ENCODE results near the gene PRKG1. TPM values are rescaled to one million over a fixed set of nuclear protein-coding genes. Genes with fewer than 3 reads are reported as not detected.

The PRKG1 gene
- total RNA-seq, 1 experiment from 2014 or later, result 0.09 TPM

DNA sequence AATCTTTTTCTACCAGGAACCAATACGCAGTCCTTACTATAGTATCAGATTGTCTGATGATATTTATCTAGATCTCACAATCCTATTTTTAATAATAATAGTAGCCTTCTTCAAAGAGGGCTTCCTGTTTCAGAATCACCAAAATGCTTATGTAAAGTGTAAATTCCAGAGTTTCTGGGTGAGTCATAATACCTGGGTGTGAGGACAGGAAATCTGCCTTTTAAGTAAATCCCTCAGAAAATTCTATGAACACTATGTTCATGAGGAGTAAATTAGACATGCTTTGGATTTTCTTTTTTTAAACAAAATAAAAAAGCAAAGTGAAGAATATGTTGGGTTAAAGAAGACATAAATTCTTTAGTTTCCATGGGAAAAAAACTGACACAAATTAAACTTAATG, 1260.3 kb downstream of the PRKG1 start:
- CTCF ChIA-PET, result no interaction called here
- intact Hi-C loops (cut with micrococcal nuclease; ENCODE audit: unreplicated experiment), result loop anchor here (2.0 kb wide), 1 partner anchor 20 kb away; no protein-coding TSS in a partner anchor
- no peak for DNase-seq
- POLR2A ChIA-PET, result no interaction called here
- no peaks in the 10 kb centered on the region for H3K27me3 Mint-ChIP-seq (ENCODE audit: insufficient read depth, unreplicated experiment)
- no TSS peak for BruUV-seq (replicated peaks)
- Histone ChIP-seq H3K4me3 (ENCODE audit: low read depth, low read length) (no peak overlapping the region), H3K27me3 (replicated peaks; ENCODE audit: control insufficient read depth, insufficient read depth, low read length) (no peaks in the 10 kb centered on the region), H3K4me1 (peaks cover 45% of the 10 kb centered on the region), H3K36me3 (ENCODE audit: control insufficient read depth, insufficient read depth, low read length) (no peaks in the 10 kb centered on the region), H3K9me3 (no peaks in the 10 kb centered on the region)
- peaks cover 47% of the 10 kb centered on the region for H3K4me1 Mint-ChIP-seq (ENCODE audit: low read depth, unreplicated experiment)
- TF ChIP-seq, protein P1, sequence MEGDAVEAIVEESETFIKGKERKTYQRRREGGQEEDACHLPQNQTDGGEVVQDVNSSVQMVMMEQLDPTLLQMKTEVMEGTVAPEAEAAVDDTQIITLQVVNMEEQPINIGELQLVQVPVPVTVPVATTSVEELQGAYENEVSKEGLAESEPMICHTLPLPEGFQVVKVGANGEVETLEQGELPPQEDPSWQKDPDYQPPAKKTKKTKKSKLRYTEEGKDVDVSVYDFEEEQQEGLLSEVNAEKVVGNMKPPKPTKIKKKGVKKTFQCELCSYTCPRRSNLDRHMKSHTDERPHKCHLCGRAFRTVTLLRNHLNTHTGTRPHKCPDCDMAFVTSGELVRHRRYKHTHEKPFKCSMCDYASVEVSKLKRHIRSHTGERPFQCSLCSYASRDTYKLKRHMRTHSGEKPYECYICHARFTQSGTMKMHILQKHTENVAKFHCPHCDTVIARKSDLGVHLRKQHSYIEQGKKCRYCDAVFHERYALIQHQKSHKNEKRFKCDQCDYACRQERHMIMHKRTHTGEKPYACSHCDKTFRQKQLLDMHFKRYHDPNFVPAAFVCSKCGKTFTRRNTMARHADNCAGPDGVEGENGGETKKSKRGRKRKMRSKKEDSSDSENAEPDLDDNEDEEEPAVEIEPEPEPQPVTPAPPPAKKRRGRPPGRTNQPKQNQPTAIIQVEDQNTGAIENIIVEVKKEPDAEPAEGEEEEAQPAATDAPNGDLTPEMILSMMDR (IDR thresholded peaks at IDR 0.05; ENCODE audit: insufficient read depth in 1 of 2, low read depth in 1 of 2, low read length in 1 of 2, severe bottlenecking in 1 of 2, unreplicated experiment in 1 of 2), result no peak
- peak overlapping the region; percentile 33 for H3K27ac Mint-ChIP-seq (ENCODE audit: unreplicated experiment)
- peaks cover 7% of the 10 kb centered on the region for H3K36me3 Mint-ChIP-seq (ENCODE audit: insufficient read depth, unreplicated experiment)
- no peaks in the 10 kb centered on the region for H3K9me3 Mint-ChIP-seq (ENCODE audit: unreplicated experiment)
- H3K4me3 Mint-ChIP-seq (ENCODE audit: unreplicated experiment), result no peak overlapping the region

DNA sequence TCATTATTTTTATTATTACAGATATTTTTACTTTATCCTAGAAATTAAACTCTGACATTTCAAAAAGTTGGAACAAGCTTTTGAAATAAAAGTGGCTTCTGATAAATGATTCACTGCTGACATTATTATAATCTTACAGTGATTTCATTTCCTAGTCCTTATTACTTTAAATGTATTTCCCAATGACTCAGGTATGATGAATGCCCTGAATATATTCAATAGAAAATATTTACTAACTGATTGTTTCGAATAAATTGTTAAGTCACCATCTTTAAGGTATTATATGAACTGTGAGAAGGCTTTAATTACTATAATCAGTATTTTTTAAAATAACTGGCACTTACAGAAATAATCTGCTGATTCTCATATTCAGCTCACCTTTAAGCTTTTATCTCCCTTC, 1261.4 kb downstream of the PRKG1 start:
- Histone ChIP-seq H3K36me3 (ENCODE audit: control insufficient read depth, insufficient read depth, low read length) (no peaks in the 10 kb centered on the region), H3K4me3 (ENCODE audit: low read depth, low read length) (no peak overlapping the region), H3K4me1 (peaks cover 42% of the 10 kb centered on the region), H3K9me3 (no peaks in the 10 kb centered on the region), H3K27me3 (replicated peaks; ENCODE audit: control insufficient read depth, insufficient read depth, low read length) (no peaks in the 10 kb centered on the region)
- H3K9me3 Mint-ChIP-seq (ENCODE audit: unreplicated experiment), result no peaks in the 10 kb centered on the region
- TF ChIP-seq, protein P1 (IDR thresholded peaks at IDR 0.05; ENCODE audit: insufficient read depth in 1 of 2, low read depth in 1 of 2, low read length in 1 of 2, severe bottlenecking in 1 of 2, unreplicated experiment in 1 of 2), result no peak
- no TSS peak for BruUV-seq (replicated peaks)
- no peaks in the 10 kb centered on the region for H3K27me3 Mint-ChIP-seq (ENCODE audit: insufficient read depth, unreplicated experiment)
- CTCF ChIA-PET, result no interaction called here
- DNase-seq, result no peak
- no peak overlapping the region for H3K4me3 Mint-ChIP-seq (ENCODE audit: unreplicated experiment)
- H3K27ac Mint-ChIP-seq (ENCODE audit: unreplicated experiment), result no peak overlapping the region
- H3K4me1 Mint-ChIP-seq (ENCODE audit: low read depth, unreplicated experiment), result peaks cover 43% of the 10 kb centered on the region
- peaks cover 7% of the 10 kb centered on the region for H3K36me3 Mint-ChIP-seq (ENCODE audit: insufficient read depth, unreplicated experiment)
- POLR2A ChIA-PET, result no interaction called here
- intact Hi-C loops (cut with micrococcal nuclease; ENCODE audit: unreplicated experiment), result loop anchor here (2.0 kb wide), 1 partner anchor 19 kb away; no protein-coding TSS in a partner anchor

DNA sequence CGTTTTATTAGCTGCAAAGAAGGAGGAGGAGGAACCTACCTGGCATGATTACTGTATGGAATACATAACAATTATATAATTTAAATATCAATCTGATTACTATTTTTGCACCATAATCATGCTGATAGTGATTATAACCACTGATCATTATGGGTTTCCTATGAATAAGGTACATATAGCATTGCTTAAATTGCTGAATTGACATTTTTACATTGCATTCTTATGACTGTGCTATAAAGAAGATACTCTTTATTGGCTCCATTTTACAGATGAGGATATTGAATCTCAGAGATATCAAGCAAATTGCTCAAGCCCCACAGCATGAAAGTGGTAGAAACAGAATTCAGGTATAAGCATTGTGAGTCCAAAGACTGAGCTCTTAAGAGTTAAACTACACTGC, 1262.9 kb downstream of the PRKG1 start:
- Histone ChIP-seq H3K9me3 (no peaks in the 10 kb centered on the region), H3K4me3 (ENCODE audit: low read depth, low read length) (no peak overlapping the region), H3K27me3 (replicated peaks; ENCODE audit: control insufficient read depth, insufficient read depth, low read length) (no peaks in the 10 kb centered on the region), H3K36me3 (ENCODE audit: control insufficient read depth, insufficient read depth, low read length) (no peaks in the 10 kb centered on the region), H3K4me1 (peaks cover 26% of the 10 kb centered on the region)
- intact Hi-C loops (cut with micrococcal nuclease; ENCODE audit: unreplicated experiment), result no loop called here
- DNase-seq, result no peak
- TF ChIP-seq, protein P1 (IDR thresholded peaks at IDR 0.05; ENCODE audit: insufficient read depth in 1 of 2, low read depth in 1 of 2, low read length in 1 of 2, severe bottlenecking in 1 of 2, unreplicated experiment in 1 of 2), result no peak
- Mint-ChIP-seq H3K4me3 (ENCODE audit: unreplicated experiment) (no peak overlapping the region), H3K36me3 (ENCODE audit: insufficient read depth, unreplicated experiment) (peaks cover 7% of the 10 kb centered on the region), H3K27ac (ENCODE audit: unreplicated experiment) (no peak overlapping the region), H3K9me3 (ENCODE audit: unreplicated experiment) (no peaks in the 10 kb centered on the region), H3K4me1 (ENCODE audit: low read depth, unreplicated experiment) (peaks cover 33% of the 10 kb centered on the region), H3K27me3 (ENCODE audit: insufficient read depth, unreplicated experiment) (no peaks in the 10 kb centered on the region)
- no TSS peak for BruUV-seq (replicated peaks)
- ChIA-PET POLR2A (no interaction called here), CTCF (no interaction called here)

All from Caco-2 (cell line).